Hematopoietic multipotent progenitor cell (in vitro differentiated cells): ENCODE results near the gene MBD6. TPM values are rescaled to one million over a fixed set of nuclear protein-coding genes. Genes with fewer than 3 reads are reported as not detected.
"Not testable (repeated sequence)": the region's sequence is repeated elsewhere in the genome, so short reads cannot be mapped to it uniquely, and the experiment has no call there.

ENCODE experiments used
- DNase-seq, 3 donors: peaks; one replicate each; pipeline ENCODE4 v3.0.0-alpha.2; 2011 to 2015; ENCODE audit warnings: low read depth in 2 of 3, low spot score in 2 of 3
- total RNA-seq: library from RNA; depleted of rRNA; stranded (reverse); fragments of >200 nt; gene quantifications from one replicate; pipeline ENCODE4 v1.2.3, GENCODE V29; 2012

MBD6 gene
- total RNA-seq, 1 donor: 24.5 TPM

GRCh38 chr12:57514720-57515407, 7.8 kb upstream of the MBD6 start:
- no peak for DNase-seq

GRCh38 chr12:57515408-57515933, 7.2 kb upstream of the MBD6 start:
- no peak for DNase-seq

- no peak for DNase-seq
Measured at GRCh38 chr12:57515934-57516541, 6.6 kb upstream of the MBD6 start.

- no peak for DNase-seq
Measured at GRCh38 chr12:57516617-57517153, 5.9 kb upstream of the MBD6 start.

- no peak for DNase-seq
Measured at GRCh38 chr12:57517187-57517586, 5.4 kb upstream of the MBD6 start.

GRCh38 chr12:57517718-57518117, 4.9 kb upstream of the MBD6 start:
- not testable (repeated sequence) for DNase-seq

- no peak for DNase-seq
Measured at GRCh38 chr12:57518176-57518919, 4.3 kb upstream of the MBD6 start.

GRCh38 chr12:57518920-57519795, 3.5 kb upstream of the MBD6 start:
- DNase-seq: no peak

- peak in 1 of 3 donors; percentile 27 for DNase-seq
Measured at GRCh38 chr12:57519796-57520052, 2.9 kb upstream of the MBD6 start.

- DNase-seq: peak; percentile 96 to 100 (median 99)
Measured at GRCh38 chr12:57520053-57520818, 2.4 kb upstream of the MBD6 start, which contains the start of gene DDIT3. DDIT3 (minus strand) TSS chr12:57520514; CDS start chr12:57517406, 3,108 bp downstream.

- DNase-seq: peak in 1 of 3 donors; percentile 33
Measured at GRCh38 chr12:57521525-57522010, 1.1 kb upstream of the MBD6 start.

GRCh38 chr12:57522887-57523705, 472 bp downstream of the MBD6 start:
- DNase-seq: peak in 2 of 3 donors; percentile 89 to 91

GRCh38 chr12:57523706-57524614, 1.3 kb downstream of the MBD6 start:
- DNase-seq: no peak

GRCh38 chr12:57524814-57525614, 2.4 kb downstream of the MBD6 start:
- DNase-seq: no peak

- DNase-seq: no peak
Measured at GRCh38 chr12:57525615-57526383, 3.2 kb downstream of the MBD6 start.
